HG02870 (cell line): ENCODE measurements around the gene LRGUK.

Experiments used
- ATAC-seq: cut with Tn5 transposase; IDR thresholded peaks from one replicate; pipeline ENCODE4 v1.9.1; 2021; ENCODE audit warnings: mild to moderate bottlenecking, moderate library complexity; ENCODE audit not compliant: unreplicated experiment

LRGUK gene

GRCh38 chr7:134298902-134299683 is 172.0 kb downstream of the LRGUK start:
- ATAC-seq, result no peak

DNA sequence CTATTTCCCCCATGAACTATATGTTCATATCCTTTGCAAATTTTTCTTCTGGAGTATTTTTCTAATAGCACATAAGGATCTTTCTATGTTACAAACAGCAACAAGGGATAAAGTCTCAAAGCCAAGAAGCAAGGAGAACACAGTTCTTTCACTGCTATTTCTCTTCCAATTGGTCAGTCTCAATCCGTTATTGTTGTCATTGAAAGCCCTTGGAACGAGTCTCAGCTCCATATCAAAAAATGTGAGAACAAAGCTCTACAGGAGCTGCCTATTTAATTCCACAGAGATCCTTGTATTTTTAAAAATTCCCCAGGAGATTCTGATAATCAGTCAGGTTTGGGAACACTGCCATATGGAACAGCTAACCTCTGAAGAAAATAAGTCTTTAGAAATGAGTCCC is 173.8 kb downstream of the LRGUK start:
- ATAC-seq, result no peak

GRCh38 chr7:134301592-134301991 is 174.5 kb downstream of the LRGUK start:
- ATAC-seq, result no peak

DNA sequence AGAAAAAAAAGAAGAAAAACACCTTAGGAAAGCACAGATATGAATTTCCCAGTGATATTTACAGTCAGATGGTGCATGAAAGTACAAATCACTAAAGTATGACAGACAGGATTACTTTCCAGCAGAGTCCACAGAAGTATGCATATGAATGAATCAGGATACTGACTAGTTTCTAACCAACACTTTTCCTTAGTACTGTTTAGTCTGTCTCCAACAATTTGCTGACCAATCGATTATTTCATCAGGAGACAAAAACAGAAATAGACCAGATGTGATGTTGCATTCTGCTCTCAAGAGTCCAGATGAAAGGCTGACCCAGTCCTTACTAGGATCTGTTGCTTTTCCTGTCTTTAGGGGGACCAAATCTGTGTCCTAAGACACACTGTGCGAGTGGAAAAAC is 175.0 kb downstream of the LRGUK start:
- ATAC-seq, result no peak

DNA sequence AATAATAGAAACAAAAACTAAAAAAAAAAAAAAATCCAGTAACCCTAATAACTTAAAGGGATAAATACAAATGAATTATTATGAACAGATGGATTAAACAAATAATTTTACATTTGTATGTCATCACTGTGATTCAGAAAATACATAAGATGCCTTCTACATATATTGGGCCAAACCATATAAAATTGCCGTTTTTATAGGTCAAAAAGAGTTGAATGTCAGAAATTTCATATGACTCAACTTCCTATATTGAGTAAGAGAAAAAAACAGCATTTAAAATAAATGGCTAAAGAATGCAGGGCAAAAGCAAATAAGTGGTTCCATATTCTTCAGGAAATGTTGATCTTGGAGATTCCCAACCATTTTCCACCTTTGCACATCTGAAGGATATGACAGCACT is 180.2 kb downstream of the LRGUK start:
- no peak for ATAC-seq

GRCh38 chr7:134308548-134308947 is 181.4 kb downstream of the LRGUK start:
- ATAC-seq, result no peak

- no peak for ATAC-seq
Observed at GRCh38 chr7:134311807-134312206, 184.7 kb downstream of the LRGUK start.

DNA sequence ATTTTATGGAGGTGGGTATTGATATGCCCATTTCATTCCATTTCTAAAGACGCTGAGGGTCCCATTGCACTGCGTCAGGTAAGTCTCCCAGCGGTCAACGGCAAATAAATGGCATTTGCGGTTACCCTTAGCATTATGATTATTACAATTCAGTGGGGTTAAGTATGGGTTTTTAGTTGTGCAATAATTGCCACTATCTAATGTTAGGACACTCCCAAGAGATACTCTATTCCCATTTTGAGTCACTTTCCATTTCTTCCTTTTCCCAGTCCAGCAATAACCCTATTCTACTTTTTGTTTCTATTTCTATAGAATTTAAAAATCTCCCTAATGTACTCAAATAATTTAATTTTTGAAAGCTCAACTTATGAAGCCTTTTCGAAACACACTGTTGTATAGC is 185.6 kb downstream of the LRGUK start:
- no peak for ATAC-seq

- ATAC-seq, result no peak
Observed at GRCh38 chr7:134313543-134313942, 186.4 kb downstream of the LRGUK start.
